ENCODE data around the gene TRPC4.

Gene TRPC4

DNA sequence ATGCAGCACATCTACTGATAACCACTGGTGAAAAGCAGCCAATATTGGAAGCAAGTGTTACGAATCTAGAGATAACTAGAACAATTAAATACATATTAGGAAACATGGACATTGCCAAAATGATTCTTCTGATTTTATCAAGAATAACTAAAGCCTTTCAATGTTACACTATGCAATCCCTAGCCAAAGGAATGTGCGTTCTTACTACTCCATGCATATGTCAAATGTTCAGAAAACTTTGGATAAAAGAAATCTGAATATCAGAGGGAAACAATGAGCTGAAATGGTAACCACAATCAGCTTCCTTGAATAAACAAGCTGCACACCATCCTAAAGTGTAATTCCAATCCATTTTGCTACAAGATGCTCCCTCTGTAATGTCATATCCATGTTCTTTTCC is 270.1 kb downstream of the TRPC4 start:
- no peak for DNase-seq

DNA sequence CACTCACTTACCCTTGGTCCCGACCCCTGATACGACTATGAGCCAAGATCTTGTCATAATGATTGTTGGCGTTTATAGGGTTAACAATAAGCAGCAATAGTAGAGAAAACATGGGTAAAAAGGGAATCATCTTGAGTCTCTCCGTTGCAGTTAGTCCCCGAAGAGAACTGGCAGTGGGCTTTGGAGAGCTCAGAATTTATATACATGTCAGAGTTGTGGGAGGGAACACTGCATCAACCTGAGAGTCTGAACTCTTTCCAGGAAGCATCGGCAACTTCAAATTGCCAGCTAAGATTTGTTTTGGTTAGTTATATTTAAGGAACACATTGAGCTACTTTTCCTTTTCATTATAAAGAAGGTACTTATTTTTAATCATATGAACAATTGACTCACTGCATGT is 271.0 kb downstream of the TRPC4 start, which contains the start of gene POSTN:
Gene POSTN, minus strand, starts transcription at position 172 of the 400 bp plus-strand sequence. Its CDS starts 42 bp downstream, at position 130.
- DNase-seq = peak; percentile 72

DNA sequence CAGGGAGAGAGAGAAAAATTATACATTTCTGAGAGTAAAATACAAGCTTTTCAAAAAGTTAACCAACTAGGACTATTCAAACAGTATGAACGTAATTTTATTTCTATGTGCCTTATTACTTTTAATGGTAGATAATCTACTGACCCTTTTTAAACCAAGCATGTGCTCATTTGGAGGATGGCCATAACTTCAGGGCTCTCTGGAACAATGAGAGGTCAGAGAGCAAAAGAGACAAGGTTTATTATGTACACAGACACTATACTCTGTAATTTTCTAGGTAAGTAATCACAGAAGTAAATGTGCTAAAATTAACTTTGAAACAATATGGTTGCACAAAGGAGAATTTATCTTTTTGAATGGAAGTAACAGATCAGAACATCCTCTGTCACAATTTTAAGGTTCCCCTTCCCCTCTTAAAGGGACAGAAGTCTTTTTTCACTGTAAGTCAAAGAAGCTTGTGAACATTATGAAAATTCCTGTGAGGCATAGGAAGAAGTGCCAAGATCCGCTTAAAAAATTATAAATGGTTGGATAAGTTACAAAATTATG is 272.0 kb downstream of the TRPC4 start:
- no peak for DNase-seq

DNA sequence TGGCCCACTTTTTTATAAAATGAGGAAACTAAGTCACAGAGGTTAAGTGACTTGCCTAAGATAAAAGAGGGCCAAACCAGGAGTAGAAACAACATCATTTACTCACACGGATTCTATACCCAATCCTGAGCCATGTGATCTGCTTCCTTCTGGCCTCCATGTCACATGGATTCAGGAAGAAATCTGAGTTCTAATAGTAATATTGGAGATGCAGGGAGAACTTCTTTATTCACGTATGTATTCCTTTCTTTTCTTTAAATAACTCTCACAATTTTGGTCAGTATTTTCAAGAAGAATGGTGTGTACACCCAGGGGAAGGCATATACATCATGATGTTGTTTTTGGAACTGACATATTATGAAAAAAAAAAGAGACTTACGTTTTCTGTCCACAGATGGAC is 272.8 kb downstream of the TRPC4 start:
- no peak for DNase-seq

DNA sequence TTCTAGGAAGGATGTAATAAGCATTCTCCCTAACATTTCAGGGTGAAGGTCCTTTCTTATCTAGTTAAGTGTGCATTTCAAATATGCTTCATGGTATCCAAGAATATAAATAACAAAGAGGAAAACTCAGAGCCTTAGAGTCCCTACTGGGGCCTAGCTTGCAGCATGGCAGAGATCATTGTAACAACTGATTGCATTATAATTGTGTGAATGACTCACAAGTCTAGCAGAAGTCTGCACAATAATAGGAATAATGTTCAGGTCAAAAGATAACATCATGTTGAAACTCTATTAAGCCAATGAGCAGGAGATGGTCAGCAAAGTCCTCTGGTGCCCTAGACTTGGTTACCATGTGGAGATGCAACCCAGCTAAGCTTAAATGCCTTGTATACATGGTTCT is 274.4 kb downstream of the TRPC4 start:
- peak; percentile 48 for DNase-seq

DNA sequence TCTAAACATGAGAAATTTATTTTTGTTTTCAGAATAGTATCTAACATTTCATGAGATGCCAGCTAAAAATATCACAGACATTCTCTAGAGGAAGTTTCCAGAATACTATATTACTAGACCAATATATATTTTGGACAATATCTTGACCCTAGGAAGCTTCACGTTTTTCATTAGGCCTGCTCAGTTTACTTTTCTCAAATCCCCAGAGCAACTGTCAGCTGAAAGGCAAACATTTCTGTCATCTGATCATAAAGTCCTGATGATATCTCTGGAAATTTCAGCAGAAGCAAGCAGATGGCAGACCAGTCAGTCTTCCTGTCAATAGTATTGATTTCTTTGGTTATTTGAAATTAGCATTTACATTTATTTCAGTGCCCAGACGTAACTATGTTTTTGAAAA is 275.0 kb downstream of the TRPC4 start:
- DNase-seq = no peak

DNA sequence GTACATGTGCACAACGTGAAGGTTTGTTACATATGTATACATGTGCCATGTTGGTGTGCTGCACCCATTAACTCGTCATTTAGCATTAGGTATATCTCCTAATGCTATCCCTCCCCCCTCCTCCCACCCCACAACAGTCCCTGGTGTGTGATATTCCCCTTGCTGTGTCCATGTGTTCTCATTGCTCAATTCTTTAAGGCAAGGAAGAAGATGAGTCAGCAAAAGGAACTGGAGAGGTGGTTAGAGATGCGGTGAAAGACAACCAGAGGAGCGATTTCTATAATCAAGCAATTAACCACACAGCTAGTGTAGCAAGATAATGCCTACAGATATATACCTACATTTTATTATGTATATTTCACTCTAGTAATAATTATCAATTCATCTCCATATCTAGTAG is 280.2 kb downstream of the TRPC4 start:
- peak; percentile 45 for DNase-seq

DNA sequence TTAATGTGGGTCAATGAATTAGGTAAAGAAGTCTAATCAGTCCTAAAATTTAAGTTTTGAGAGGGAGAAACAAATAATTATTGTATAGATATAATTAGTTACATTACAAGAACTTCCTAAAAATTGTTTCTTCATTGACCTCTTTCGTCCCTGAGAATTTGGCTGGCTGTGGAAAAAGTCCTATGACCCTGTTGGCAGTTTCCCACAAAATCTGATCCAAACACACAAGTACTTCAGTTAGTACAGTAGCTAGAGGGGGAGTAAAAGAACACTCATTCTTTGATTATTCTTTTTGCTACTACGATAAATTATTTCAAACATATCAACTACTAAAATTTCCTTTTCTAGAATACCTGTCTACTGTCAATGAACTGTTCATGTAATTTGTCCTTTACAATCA is 282.3 kb downstream of the TRPC4 start:
- no peak for DNase-seq

All from fibroblast of skin of abdomen (primary cell).